Endothelial cell of umbilical vein (primary cell): ENCODE results near the gene SH3BGRL2. TPM values are rescaled to one million over a fixed set of nuclear protein-coding genes. Genes with fewer than 3 reads are reported as not detected.

ENCODE experiments used
- BruUV-seq: library from RNA; stranded (reverse); fragments of 400-500 nt; replicated peaks from 2 replicates; lab custom pipeline; 2021; lab: Mats Ljungman, UMichigan
- CTCF ChIA-PET: fragments of 300-600, 350-600 bp; sonication (Branson Sonifier 250); formaldehyde crosslinking; loops from one replicate; lab custom pipeline; 2021; ENCODE audit warnings: antibody characterized with exemption, inconsistent platforms; lab: Charles Lee
- POLR2A ChIA-PET: fragments of 300-600, 350-600 bp; sonication (Branson Sonifier 250); formaldehyde crosslinking; loops from one replicate; lab custom pipeline; 2021; ENCODE audit warnings: antibody characterized with exemption, inconsistent platforms; lab: Charles Lee
- DNase-seq: peaks from one replicate; pipeline ENCODE4 v3.0.0-alpha.2; 2011; ENCODE audit warnings: low read depth, low spot score
- FAIRE-seq: peaks from 2 replicates; lab custom pipeline; 2011; peaks lifted over from hg19 to GRCh38; lab: Jason Lieb, UNC
- H2AFZ ChIP-seq: 2 replicates; pipeline ENCODE4 v1.6.0; 2012; ENCODE audit warnings: low read depth, low read length, control low read depth, inconsistent platforms
- H3K27ac ChIP-seq: 2 replicates; pipeline ENCODE4 v1.5.1; 2011; ENCODE audit warnings: low read depth, mild to moderate bottlenecking, control low read depth, low read length, moderate library complexity; ENCODE audit not compliant: insufficient read depth
- H3K27me3 ChIP-seq, 2 experiments: 2 replicates each; pipeline versions ENCODE4 v1.6.0 to v1.6.1; 2011; ENCODE audit warnings: low read length in 2 of 2, mixed read lengths in 1 of 2; ENCODE audit not compliant: control insufficient read depth in 2 of 2, insufficient read depth in 2 of 2
- H3K36me3 ChIP-seq, 2 experiments: 2 replicates in 1 of 2; 3 replicates in 1 of 2; pipeline ENCODE4 v1.5.1; 2011; ENCODE audit warnings: low read length in 2 of 2, mild to moderate bottlenecking in 1 of 2, moderate library complexity in 1 of 2; ENCODE audit not compliant: control insufficient read depth in 2 of 2, insufficient read depth in 2 of 2; ENCODE audit errors: extremely low read depth in 1 of 2
- H3K4me1 ChIP-seq: 3 replicates; pipeline ENCODE4 v1.5.1; 2011; ENCODE audit warnings: mild to moderate bottlenecking, low read length; ENCODE audit not compliant: control insufficient read depth, insufficient read depth; ENCODE audit errors: extremely low read depth
- H3K4me2 ChIP-seq: 2 replicates; pipeline ENCODE4 v1.6.1; 2011; ENCODE audit warnings: low read length, control low read depth, mixed read lengths; ENCODE audit not compliant: insufficient read depth
- H3K4me3 ChIP-seq, 3 experiments: fragments of 200-600 bp in 1 of 3; sonication (generic), shearing (Covaris generic) in 1 of 3; replicated peaks in 1 of 3; 2 replicates each; pipeline ENCODE4 v1.5.1; 2011 to 2016; ENCODE audit warnings: control low read depth in 3 of 3, low read length in 3 of 3, mild to moderate bottlenecking in 2 of 3, inconsistent platforms in 1 of 3, low read depth in 1 of 3, moderate library complexity in 1 of 3; ENCODE audit not compliant: insufficient read depth in 1 of 3
- H3K79me2 ChIP-seq: 2 replicates; pipeline ENCODE4 v1.6.0; 2012; ENCODE audit warnings: low read length, inconsistent platforms; ENCODE audit not compliant: control insufficient read depth, insufficient read depth
- H3K9ac ChIP-seq: replicated peaks from 2 replicates; pipeline ENCODE3; 2011; ENCODE audit warnings: low read length, control low read depth; ENCODE audit not compliant: insufficient read depth; ENCODE audit errors: extremely low read depth
- H3K9me1 ChIP-seq: replicated peaks from 3 replicates; pipeline ENCODE4 v1.6.0; 2011; ENCODE audit warnings: mild to moderate bottlenecking, low read length; ENCODE audit not compliant: control insufficient read depth, insufficient read depth; ENCODE audit errors: extremely low read depth
- H3K9me3 ChIP-seq: replicated peaks from 2 replicates; pipeline ENCODE4 v1.5.1; 2012; ENCODE audit warnings: low read length, inconsistent platforms; ENCODE audit not compliant: control insufficient read depth, insufficient read depth
- H4K20me1 ChIP-seq: replicated peaks from 2 replicates; pipeline ENCODE3; 2011; ENCODE audit warnings: mild to moderate bottlenecking, low read length; ENCODE audit not compliant: control insufficient read depth, insufficient read depth; ENCODE audit errors: extremely low read depth
- CTCF ChIP-seq, 2 donors: IDR thresholded peaks; 1 replicate in 1 of 2; 2 replicates in 1 of 2; pipeline ENCODE4 v1.5.1; 2011; ENCODE audit warnings: low read length in 2 of 2, mild to moderate bottlenecking in 2 of 2, moderate library complexity in 2 of 2, control low read depth in 1 of 2, inconsistent platforms in 1 of 2, low read depth in 1 of 2; ENCODE audit not compliant: insufficient read depth in 1 of 2; ENCODE audit errors: extremely low read depth in 1 of 2
- EZH2 ChIP-seq: IDR thresholded peaks from 2 replicates; pipeline ENCODE4 v1.6.1; 2012; ENCODE audit warnings: borderline replicate concordance, low read depth, mild to moderate bottlenecking, moderate library complexity, low read length, inconsistent platforms; ENCODE audit not compliant: severe bottlenecking
- FOS ChIP-seq: IDR thresholded peaks from 2 replicates; pipeline ENCODE4 v1.6.1; 2011; ENCODE audit warnings: mild to moderate bottlenecking, low read length, moderate library complexity, borderline replicate concordance; ENCODE audit not compliant: insufficient read depth
- GATA2 ChIP-seq: IDR thresholded peaks from 2 replicates; pipeline ENCODE4 v1.7.0; 2011; ENCODE audit warnings: low read depth, mild to moderate bottlenecking, moderate library complexity, mixed read lengths, low read length; ENCODE audit not compliant: insufficient read length, insufficient read depth
- JUN ChIP-seq: IDR thresholded peaks from 2 replicates; pipeline ENCODE4 v1.6.1; 2011; ENCODE audit warnings: borderline replicate concordance, low read depth; ENCODE audit not compliant: insufficient read length, insufficient read depth
- MAX ChIP-seq: IDR thresholded peaks from 2 replicates; pipeline ENCODE4 v1.6.1; 2011; ENCODE audit not compliant: insufficient read depth, insufficient read length
- MYC ChIP-seq: IDR thresholded peaks from one replicate; pipeline ENCODE4 v1.6.1; 2011; ENCODE audit warnings: mild to moderate bottlenecking, low read depth, low read length
- POLR2A ChIP-seq: IDR thresholded peaks from 2 replicates; pipeline ENCODE4 v1.6.1; 2012; ENCODE audit warnings: low read depth, mild to moderate bottlenecking, control low read depth, low read length
- POLR2AphosphoS5 ChIP-seq: IDR thresholded peaks from 2 replicates; pipeline ENCODE4 v1.6.1; 2012; ENCODE audit warnings: low read depth, mild to moderate bottlenecking, control low read depth, low read length, moderate library complexity; ENCODE audit not compliant: insufficient read depth
- dilution Hi-C: fragments of 300-500 bp; cut with MboI; formaldehyde crosslinking; loops from one replicate; pipeline ENCODE4 v1.15.0; 2019; ENCODE audit warnings: low sequenced_read_pairs; ENCODE audit not compliant: extremely low pct_ligation_motif_present
- intact Hi-C: fragments of 100-400 bp; cut with micrococcal nuclease; formaldehyde crosslinking; loops from one replicate; pipeline ENCODE4 v1.10.0; 2022
- polyA plus RNA-seq, 4 experiments: library from polyadenylated mRNA; depleted of rRNA in 3 of 4; stranded (reverse) in 3 of 4; unstranded in 1 of 4; fragments of >200 nt; gene quantifications; 2 replicates each; pipeline versions ENCODE4 v1.2.1 to v1.2.3, GENCODE V29; 2011 to 2012; ENCODE audit warnings: missing spikeins in 1 of 4
- total RNA-seq: library from RNA; stranded (reverse); gene quantifications from 2 replicates; pipeline ENCODE4 v1.2.3, GENCODE V29; 2021

Gene SH3BGRL2
- total and polyA plus RNA-seq, 2 donors (not counting 3 experiments of a cell fraction or from before 2014, with no cell fraction given) = 3.2 to 10.7 TPM

- Histone ChIP-seq H3K4me1 (no peaks in the 10 kb centered on the region), H4K20me1 (no peaks in the 10 kb centered on the region), H3K79me2 (no peaks in the 10 kb centered on the region), H3K9me3 (no peaks in the 10 kb centered on the region), H3K27me3 (no peaks in the 10 kb centered on the region), H3K9ac (no peak overlapping the region), H3K4me3 (no peak overlapping the region), H2AFZ (no peak overlapping the region), H3K27ac (no peak overlapping the region), H3K4me2 (no peak overlapping the region), H3K36me3 (no peaks in the 10 kb centered on the region), H3K9me1 (no peaks in the 10 kb centered on the region)
- FAIRE-seq = no peak
- intact Hi-C loops = no loop called here
- TF ChIP-seq POLR2AphosphoS5 (no peak), JUN (no peak), MYC (no peak), CTCF (IDR thresholded peaks at IDR 0.05; ENCODE audit: extremely low read depth in 1 of 2, insufficient read depth in 1 of 2, low read depth in 1 of 2, low read length in 2 of 2) (no peak), GATA2 (no peak), FOS (no peak), MAX (no peak), EZH2 (no peak), POLR2A (no peak)
- BruUV-seq = no TSS peak
- no peak for DNase-seq
- dilution Hi-C loops = no loop called here
- ChIA-PET POLR2A (no interaction called here), CTCF (interaction anchor here (0.7 to 1.3 kb wide), 4 partner anchors 12 to 256 kb away, joined by 3 to 4 read pairs (median 4); no protein-coding TSS in a partner anchor)
These were observed 18.7 kb upstream of the SH3BGRL2 start for GRCh38 chr6:79612457-79612856.
